B cell (primary cell): ENCODE data around the gene KIRREL3.
A peak's percentile ranks its signal among the peaks of the same experiment; 100 is the strongest.

ENCODE experiments used
- CTCF ChIP-seq: fragments of 200-600 bp; IDR thresholded peaks from one replicate; pipeline ENCODE4 v1.8.0; 2022; ENCODE audit warnings: antibody characterized with exemption, mild to moderate bottlenecking
- EZH2 ChIP-seq: IDR thresholded peaks from 2 replicates; pipeline ENCODE4 v1.6.1; 2012; ENCODE audit warnings: borderline replicate concordance, low read depth, mild to moderate bottlenecking, moderate library complexity, low read length; ENCODE audit not compliant: insufficient read depth, poor library complexity, severe bottlenecking

- TF ChIP-seq CTCF: peak; percentile 33
- no peak for TF ChIP-seq EZH2
These were observed 9.7 kb downstream of the KIRREL3 start for GRCh38 chr11:126990716-126991480.
